Lower leg skin (tissue), 3 donors: ENCODE data around the gene ADD1.

ENCODE experiments used
- POLR2A ChIP-seq, 2 donors: fragments of 450-650 bp; IDR thresholded peaks; one replicate each; pipeline ENCODE4 v1.6.1; 2016 to 2017; ENCODE audit warnings: antibody characterized with exemption in 2 of 2, mild to moderate bottlenecking in 1 of 2, moderate library complexity in 1 of 2
- TF ChIP-seq, protein P1 (sequence below), 3 donors: fragments of 450-650 bp; IDR thresholded peaks; one replicate each; pipeline ENCODE4 v1.5.1; 2016; ENCODE audit warnings: antibody characterized with exemption in 3 of 3, mild to moderate bottlenecking in 3 of 3, moderate library complexity in 2 of 3

DNA sequence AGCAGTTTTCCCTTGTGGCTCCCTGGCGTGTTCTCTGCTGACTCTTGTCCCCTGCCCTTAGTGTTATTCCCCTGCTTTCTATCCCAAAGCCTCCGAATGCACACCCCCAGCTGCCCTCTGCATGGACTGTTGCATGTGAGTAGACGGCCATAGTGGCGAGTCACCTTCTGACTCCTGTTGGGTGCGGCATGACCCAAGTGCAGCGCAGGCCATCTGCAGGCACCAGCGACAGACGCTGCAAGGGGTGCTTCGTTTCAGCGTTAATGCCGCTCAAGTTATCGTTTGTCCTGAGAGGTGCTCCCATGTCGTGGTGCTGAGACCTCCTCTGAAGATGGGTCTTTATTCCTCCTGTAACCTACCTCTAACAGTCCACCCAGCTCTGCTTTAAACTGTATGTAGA, 61.9 kb downstream of the ADD1 start:
- no peak for TF ChIP-seq POLR2A (IDR thresholded peaks at IDR 0.05)
- TF ChIP-seq, protein P1, sequence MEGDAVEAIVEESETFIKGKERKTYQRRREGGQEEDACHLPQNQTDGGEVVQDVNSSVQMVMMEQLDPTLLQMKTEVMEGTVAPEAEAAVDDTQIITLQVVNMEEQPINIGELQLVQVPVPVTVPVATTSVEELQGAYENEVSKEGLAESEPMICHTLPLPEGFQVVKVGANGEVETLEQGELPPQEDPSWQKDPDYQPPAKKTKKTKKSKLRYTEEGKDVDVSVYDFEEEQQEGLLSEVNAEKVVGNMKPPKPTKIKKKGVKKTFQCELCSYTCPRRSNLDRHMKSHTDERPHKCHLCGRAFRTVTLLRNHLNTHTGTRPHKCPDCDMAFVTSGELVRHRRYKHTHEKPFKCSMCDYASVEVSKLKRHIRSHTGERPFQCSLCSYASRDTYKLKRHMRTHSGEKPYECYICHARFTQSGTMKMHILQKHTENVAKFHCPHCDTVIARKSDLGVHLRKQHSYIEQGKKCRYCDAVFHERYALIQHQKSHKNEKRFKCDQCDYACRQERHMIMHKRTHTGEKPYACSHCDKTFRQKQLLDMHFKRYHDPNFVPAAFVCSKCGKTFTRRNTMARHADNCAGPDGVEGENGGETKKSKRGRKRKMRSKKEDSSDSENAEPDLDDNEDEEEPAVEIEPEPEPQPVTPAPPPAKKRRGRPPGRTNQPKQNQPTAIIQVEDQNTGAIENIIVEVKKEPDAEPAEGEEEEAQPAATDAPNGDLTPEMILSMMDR (IDR thresholded peaks at IDR 0.05) = no peak
